WTC11 (cell line): ENCODE measurements around the gene SPINK14. TPM values are rescaled to one million over a fixed set of nuclear protein-coding genes. Genes with fewer than 3 reads are reported as not detected.
A peak's percentile ranks its signal among the peaks of the same experiment; 100 is the strongest.

Source experiments
- ATAC-seq: fragments of 200-7000 bp; cut with Tn5 transposase; 2 replicates; pipeline ENCODE4 v1.10.0; 2021; ENCODE audit warnings: mild to moderate bottlenecking, moderate library complexity
- CTCF ChIA-PET: fragments of 300-600 bp; sonication (Branson Sonifier 250); formaldehyde crosslinking; loops from one replicate; lab custom pipeline; 2021; ENCODE audit warnings: antibody characterized with exemption; lab: Charles Lee
- POLR2A ChIA-PET: fragments of 350-600 bp; sonication (Branson Sonifier 250); formaldehyde crosslinking; loops from one replicate; lab custom pipeline; 2021; ENCODE audit warnings: antibody characterized with exemption; lab: Charles Lee
- DNase-seq: peaks from one replicate; pipeline ENCODE4 v3.0.0; 2021; ENCODE audit warnings: low spot score
- H3K27ac Mint-ChIP-seq: 2 replicates; pipeline ENCODE4 v1.8.0; 2021; ENCODE audit warnings: mixed read lengths
- H3K27me3 Mint-ChIP-seq: 2 replicates; pipeline ENCODE4 v1.8.0; 2021; ENCODE audit warnings: low read depth, mild to moderate bottlenecking, moderate library complexity, mixed read lengths
- H3K36me3 Mint-ChIP-seq: 2 replicates; pipeline ENCODE4 v1.8.0; 2021; ENCODE audit warnings: mixed read lengths
- H3K4me1 Mint-ChIP-seq: 2 replicates; pipeline ENCODE4 v1.8.0; 2022; ENCODE audit warnings: mixed read lengths
- H3K4me3 Mint-ChIP-seq: 2 replicates; pipeline ENCODE4 v1.8.0; 2021; ENCODE audit warnings: mild to moderate bottlenecking, moderate library complexity, mixed read lengths
- H3K9me3 Mint-ChIP-seq: 2 replicates; pipeline ENCODE4 v1.8.0; 2021; ENCODE audit warnings: mixed read lengths
- ATF2 ChIP-seq: sonication (generic); formaldehyde crosslinking; IDR thresholded peaks from 2 replicates; pipeline ENCODE4 v1.8.1; 2022; ENCODE audit warnings: low read depth, missing genetic modification reagents, borderline replicate concordance
- CBFB ChIP-seq: sonication (generic); formaldehyde crosslinking; IDR thresholded peaks from 2 replicates; pipeline ENCODE4 v1.8.1; 2022; ENCODE audit warnings: mild to moderate bottlenecking, low read depth, missing genetic modification reagents
- E2F1 ChIP-seq: sonication (generic); formaldehyde crosslinking; IDR thresholded peaks from 2 replicates; pipeline ENCODE4 v1.8.0; 2022; ENCODE audit warnings: mild to moderate bottlenecking, missing genetic modification reagents
- E2F4 ChIP-seq: sonication (generic); formaldehyde crosslinking; IDR thresholded peaks from 2 replicates; pipeline ENCODE4 v1.8.1; 2022; ENCODE audit warnings: low read depth, mild to moderate bottlenecking, moderate library complexity, missing genetic modification reagents, borderline replicate concordance
- ESRRA ChIP-seq: sonication (generic); formaldehyde crosslinking; IDR thresholded peaks from 2 replicates; pipeline ENCODE4 v1.8.1; 2022; ENCODE audit warnings: mild to moderate bottlenecking, missing genetic modification reagents, borderline replicate concordance
- FOXP1 ChIP-seq: sonication (generic); formaldehyde crosslinking; IDR thresholded peaks from 2 replicates; pipeline ENCODE4 v1.8.0; 2022; ENCODE audit warnings: missing genetic modification reagents, mild to moderate bottlenecking, moderate library complexity, borderline replicate concordance
- GABPB1 ChIP-seq: sonication (generic); formaldehyde crosslinking; IDR thresholded peaks from 2 replicates; pipeline ENCODE4 v1.8.1; 2023; ENCODE audit warnings: mild to moderate bottlenecking, missing genetic modification reagents
- KAT7 ChIP-seq: sonication (generic); formaldehyde crosslinking; IDR thresholded peaks from 2 replicates; pipeline ENCODE4 v1.8.1; 2023; ENCODE audit warnings: missing genetic modification reagents, mild to moderate bottlenecking, borderline replicate concordance
- MYBL2 ChIP-seq: sonication (generic); formaldehyde crosslinking; IDR thresholded peaks from 2 replicates; pipeline ENCODE4 v1.8.1; 2023; ENCODE audit warnings: mild to moderate bottlenecking, moderate library complexity, missing genetic modification reagents
- NFE2L1 ChIP-seq: sonication (generic); formaldehyde crosslinking; IDR thresholded peaks from 2 replicates; pipeline ENCODE4 v1.8.1; 2023; ENCODE audit warnings: missing genetic modification reagents
- OVOL2 ChIP-seq: fragments of 250-450 bp; sonication (Bioruptor Pico); IDR thresholded peaks from 2 replicates; pipeline ENCODE4 v1.9.0; 2021; ENCODE audit warnings: mild to moderate bottlenecking, borderline replicate concordance
- SMAD4 ChIP-seq: sonication (generic); formaldehyde crosslinking; IDR thresholded peaks from 2 replicates; pipeline ENCODE4 v1.8.0; 2022; ENCODE audit warnings: mild to moderate bottlenecking, missing genetic modification reagents
- SOX15 ChIP-seq: fragments of 250-450 bp; sonication (Bioruptor Pico); IDR thresholded peaks from 2 replicates; pipeline ENCODE4 v1.9.0; 2021; ENCODE audit warnings: mild to moderate bottlenecking
- ZNF138 ChIP-seq: sonication (generic); formaldehyde crosslinking; conservative IDR thresholded peaks from 2 replicates; pipeline ENCODE4 v1.8.1; 2022; ENCODE audit warnings: mild to moderate bottlenecking, moderate library complexity, missing genetic modification reagents
- ZNF281 ChIP-seq: sonication (generic); formaldehyde crosslinking; IDR thresholded peaks from 2 replicates; pipeline ENCODE4 v1.8.0; 2023; ENCODE audit warnings: mild to moderate bottlenecking, missing genetic modification reagents
- total RNA-seq: library from RNA; stranded (reverse); gene quantifications from 3 replicates; pipeline ENCODE4 v1.2.3, GENCODE V29; 2021
- TF ChIP-seq, protein P1 (sequence below): sonication (generic); formaldehyde crosslinking; conservative IDR thresholded peaks from 2 replicates; pipeline ENCODE4 v1.8.1; 2022; ENCODE audit warnings: mild to moderate bottlenecking, missing genetic modification reagents
- TF ChIP-seq, protein P2 (sequence below): sonication (generic); formaldehyde crosslinking; IDR thresholded peaks from 2 replicates; pipeline ENCODE4 v1.8.1; 2023; ENCODE audit warnings: mild to moderate bottlenecking, missing genetic modification reagents, borderline replicate concordance

The SPINK14 gene
- total RNA-seq, 1 experiment from 2014 or later = not detected

- no peaks in the 10 kb centered on the region for H3K27me3 Mint-ChIP-seq
- DNase-seq (no peak), ATAC-seq (no peak)
- H3K4me1 Mint-ChIP-seq = no peaks in the 10 kb centered on the region
- H3K4me3 Mint-ChIP-seq = no peak overlapping the region
- TF ChIP-seq KAT7 (no peak), NFE2L1 (CRISPR knock-in tag) (no peak), GABPB1 (CRISPR knock-in tag) (peak; percentile 83)
- H3K27ac Mint-ChIP-seq = no peak overlapping the region
- ChIA-PET POLR2A (no interaction called here), CTCF (interaction anchor here (0.6 kb wide), 1 partner anchor 177 kb away, joined by 3 read pairs; no protein-coding TSS in a partner anchor)
- H3K9me3 Mint-ChIP-seq = no peaks in the 10 kb centered on the region
- H3K36me3 Mint-ChIP-seq = peaks cover 25% of the 10 kb centered on the region
These were observed 48.0 kb upstream of the SPINK14 start for GRCh38 chr5:148120317-148120716.

DNA sequence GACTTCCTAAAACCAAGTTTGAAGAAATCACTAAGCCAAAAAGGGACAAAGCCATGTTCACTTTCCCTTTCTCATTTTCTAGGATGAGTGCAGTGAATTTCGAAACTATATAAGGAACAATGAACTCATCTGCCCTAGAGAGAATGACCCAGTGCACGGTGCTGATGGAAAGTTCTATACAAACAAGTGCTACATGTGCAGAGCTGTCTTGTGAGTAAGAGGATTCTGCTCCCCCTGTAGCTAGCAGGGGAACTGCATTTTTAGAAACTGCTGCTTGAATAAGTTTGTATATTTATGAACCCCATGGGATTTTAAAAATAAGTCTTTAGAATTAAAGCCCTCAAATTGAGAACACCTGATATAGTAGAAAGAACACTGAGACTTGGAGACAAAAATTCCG, 42.7 kb upstream of the SPINK14 start:
- CTCF ChIA-PET = interaction anchor here (1.0 to 1.4 kb wide), 5 partner anchors 12 to 605 kb away, joined by 3 to 5 read pairs (median 4); no protein-coding TSS in a partner anchor
- peak; percentile 56 for ATAC-seq

More for the DNA sequence above, 42.7 kb upstream of the SPINK14 start:
- no peaks in the 10 kb centered on the region for H3K4me1 Mint-ChIP-seq
- no peaks in the 10 kb centered on the region for H3K27me3 Mint-ChIP-seq
- POLR2A ChIA-PET = no interaction called here
- DNase-seq = no peak
- H3K36me3 Mint-ChIP-seq = peaks cover 9% of the 10 kb centered on the region
- TF ChIP-seq GABPB1 (CRISPR knock-in tag) (no peak), MYBL2 (CRISPR knock-in tag) (no peak), ATF2 (no peak), E2F4 (no peak), ZNF281 (CRISPR knock-in tag) (no peak), FOXP1 (no peak), SOX15 (CRISPR knock-in tag) (no peak), SMAD4 (CRISPR knock-in tag) (no peak), CBFB (no peak), OVOL2 (CRISPR knock-in tag) (no peak), ZNF138 (CRISPR knock-in tag) (no peak), ESRRA (CRISPR knock-in tag) (no peak), E2F1 (CRISPR knock-in tag) (no peak)
- TF ChIP-seq, protein P1, sequence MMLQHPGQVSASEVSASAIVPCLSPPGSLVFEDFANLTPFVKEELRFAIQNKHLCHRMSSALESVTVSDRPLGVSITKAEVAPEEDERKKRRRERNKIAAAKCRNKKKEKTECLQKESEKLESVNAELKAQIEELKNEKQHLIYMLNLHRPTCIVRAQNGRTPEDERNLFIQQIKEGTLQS (CRISPR knock-in tag) = no peak
- TF ChIP-seq, protein P2, sequence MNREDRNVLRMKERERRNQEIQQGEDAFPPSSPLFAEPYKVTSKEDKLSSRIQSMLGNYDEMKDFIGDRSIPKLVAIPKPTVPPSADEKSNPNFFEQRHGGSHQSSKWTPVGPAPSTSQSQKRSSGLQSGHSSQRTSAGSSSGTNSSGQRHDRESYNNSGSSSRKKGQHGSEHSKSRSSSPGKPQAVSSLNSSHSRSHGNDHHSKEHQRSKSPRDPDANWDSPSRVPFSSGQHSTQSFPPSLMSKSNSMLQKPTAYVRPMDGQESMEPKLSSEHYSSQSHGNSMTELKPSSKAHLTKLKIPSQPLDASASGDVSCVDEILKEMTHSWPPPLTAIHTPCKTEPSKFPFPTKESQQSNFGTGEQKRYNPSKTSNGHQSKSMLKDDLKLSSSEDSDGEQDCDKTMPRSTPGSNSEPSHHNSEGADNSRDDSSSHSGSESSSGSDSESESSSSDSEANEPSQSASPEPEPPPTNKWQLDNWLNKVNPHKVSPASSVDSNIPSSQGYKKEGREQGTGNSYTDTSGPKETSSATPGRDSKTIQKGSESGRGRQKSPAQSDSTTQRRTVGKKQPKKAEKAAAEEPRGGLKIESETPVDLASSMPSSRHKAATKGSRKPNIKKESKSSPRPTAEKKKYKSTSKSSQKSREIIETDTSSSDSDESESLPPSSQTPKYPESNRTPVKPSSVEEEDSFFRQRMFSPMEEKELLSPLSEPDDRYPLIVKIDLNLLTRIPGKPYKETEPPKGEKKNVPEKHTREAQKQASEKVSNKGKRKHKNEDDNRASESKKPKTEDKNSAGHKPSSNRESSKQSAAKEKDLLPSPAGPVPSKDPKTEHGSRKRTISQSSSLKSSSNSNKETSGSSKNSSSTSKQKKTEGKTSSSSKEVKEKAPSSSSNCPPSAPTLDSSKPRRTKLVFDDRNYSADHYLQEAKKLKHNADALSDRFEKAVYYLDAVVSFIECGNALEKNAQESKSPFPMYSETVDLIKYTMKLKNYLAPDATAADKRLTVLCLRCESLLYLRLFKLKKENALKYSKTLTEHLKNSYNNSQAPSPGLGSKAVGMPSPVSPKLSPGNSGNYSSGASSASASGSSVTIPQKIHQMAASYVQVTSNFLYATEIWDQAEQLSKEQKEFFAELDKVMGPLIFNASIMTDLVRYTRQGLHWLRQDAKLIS (CRISPR knock-in tag) = no peak
- no peaks in the 10 kb centered on the region for H3K9me3 Mint-ChIP-seq
- no peak overlapping the region for H3K27ac Mint-ChIP-seq
- no peak overlapping the region for H3K4me3 Mint-ChIP-seq
